Liver (tissue), 9 donors: ENCODE data around the gene ROPN1L. TPM values are rescaled to one million over a fixed set of nuclear protein-coding genes. Genes with fewer than 3 reads are reported as not detected.

Experiments
- DNase-seq: peaks from one replicate; pipeline ENCODE4 v3.0.0-alpha.2; 2017; ENCODE audit warnings: low spot score
- H3K27ac ChIP-seq, 2 donors: one replicate each; pipeline ENCODE4 v1.7.0; 2013; ENCODE audit warnings: inconsistent platforms in 2 of 2, low read length in 2 of 2, control low read depth in 1 of 2, low read depth in 1 of 2, mild to moderate bottlenecking in 1 of 2
- H3K27me3 ChIP-seq, 4 donors: one replicate each; pipeline versions ENCODE4 v1.6.1 to v1.7.0; 2013; ENCODE audit warnings: low read length in 3 of 4, inconsistent platforms in 1 of 4, mild to moderate bottlenecking in 1 of 4, moderate library complexity in 1 of 4; ENCODE audit not compliant: control insufficient read depth in 4 of 4, insufficient read depth in 4 of 4
- H3K36me3 ChIP-seq, 4 donors: one replicate each; pipeline versions ENCODE4 v1.6.1 to v1.7.0; 2013; ENCODE audit warnings: low read length in 3 of 4, mild to moderate bottlenecking in 3 of 4, low read depth in 1 of 4, moderate library complexity in 1 of 4; ENCODE audit not compliant: control insufficient read depth in 4 of 4, insufficient read depth in 3 of 4
- H3K4me1 ChIP-seq, 4 donors: one replicate each; pipeline versions ENCODE4 v1.6.1 to v1.7.0; 2013; ENCODE audit warnings: low read length in 3 of 4, mild to moderate bottlenecking in 3 of 4, moderate library complexity in 1 of 4; ENCODE audit not compliant: control insufficient read depth in 4 of 4, insufficient read depth in 4 of 4
- H3K4me3 ChIP-seq, 3 donors: one replicate each; pipeline versions ENCODE4 v1.6.1 to v1.7.0; 2013; ENCODE audit warnings: low read length in 3 of 3, control low read depth in 1 of 3, low read depth in 1 of 3, mild to moderate bottlenecking in 1 of 3
- H3K9ac ChIP-seq, 2 donors: one replicate each; pipeline ENCODE4 v1.7.0; 2013; ENCODE audit warnings: low read length in 2 of 2, mild to moderate bottlenecking in 2 of 2, moderate library complexity in 2 of 2, control low read depth in 1 of 2, low read depth in 1 of 2
- H3K9me3 ChIP-seq, 4 donors: one replicate each; pipeline versions ENCODE4 v1.6.1 to v1.7.0; 2013; ENCODE audit warnings: low read length in 3 of 4; ENCODE audit not compliant: control insufficient read depth in 4 of 4
- ATF3 ChIP-seq: IDR thresholded peaks from 2 replicates; pipeline ENCODE4 v1.6.1; 2016; ENCODE audit warnings: antibody characterized with exemption
- CTCF ChIP-seq: fragments of 150-350 bp; IDR thresholded peaks from 2 replicates; pipeline ENCODE4 v1.5.1; 2017; ENCODE audit warnings: improper control_type of control experiment, low read depth, low read length; ENCODE audit not compliant: missing input control
- FOXA1 ChIP-seq: IDR thresholded peaks from 2 replicates; pipeline ENCODE4 v1.6.1; 2016; ENCODE audit warnings: antibody characterized with exemption
- FOXA2 ChIP-seq: IDR thresholded peaks from 2 replicates; pipeline ENCODE4 v1.6.1; 2016; ENCODE audit warnings: antibody characterized with exemption
- GABPA ChIP-seq, 2 donors: IDR thresholded peaks in 1 of 2; conservative IDR thresholded peaks in 1 of 2; 2 replicates each; pipeline ENCODE4 v1.6.1; 2016; ENCODE audit warnings: antibody characterized with exemption in 2 of 2, mild to moderate bottlenecking in 1 of 2, moderate library complexity in 1 of 2
- HNF4A ChIP-seq, 2 donors: conservative IDR thresholded peaks; 2 replicates each; pipeline ENCODE4 v1.6.1; 2016; ENCODE audit warnings: antibody characterized with exemption in 2 of 2, mild to moderate bottlenecking in 2 of 2
- HNF4G ChIP-seq: IDR thresholded peaks from 2 replicates; pipeline ENCODE4 v1.6.1; 2016; ENCODE audit warnings: antibody characterized with exemption
- JUND ChIP-seq, 2 donors: IDR thresholded peaks; 2 replicates each; pipeline ENCODE4 v1.6.1; 2016; ENCODE audit warnings: antibody characterized with exemption in 2 of 2
- MAX ChIP-seq: IDR thresholded peaks from 2 replicates; pipeline ENCODE4 v1.6.1; 2016; ENCODE audit warnings: antibody characterized with exemption
- NR2F2 ChIP-seq: IDR thresholded peaks from 2 replicates; pipeline ENCODE4 v1.6.1; 2016; ENCODE audit warnings: antibody characterized with exemption
- RAD21 ChIP-seq, 2 donors: IDR thresholded peaks; 2 replicates each; pipeline ENCODE4 v1.6.1; 2016; ENCODE audit warnings: antibody characterized with exemption in 2 of 2, mild to moderate bottlenecking in 2 of 2
- REST ChIP-seq: IDR thresholded peaks from 2 replicates; pipeline ENCODE4 v1.6.1; 2016; ENCODE audit warnings: antibody characterized with exemption, mild to moderate bottlenecking
- RXRA ChIP-seq, 2 donors: IDR thresholded peaks; 2 replicates each; pipeline ENCODE4 v1.6.1; 2017 to 2018; ENCODE audit warnings: antibody characterized with exemption in 2 of 2, mild to moderate bottlenecking in 1 of 2
- SP1 ChIP-seq: IDR thresholded peaks from 2 replicates; pipeline ENCODE4 v1.6.1; 2018; ENCODE audit warnings: antibody characterized with exemption, mild to moderate bottlenecking
- TAF1 ChIP-seq: conservative IDR thresholded peaks from 2 replicates; pipeline ENCODE4 v1.6.1; 2016; ENCODE audit warnings: antibody characterized with exemption, mild to moderate bottlenecking
- YY1 ChIP-seq: IDR thresholded peaks from 2 replicates; pipeline ENCODE4 v1.6.1; 2016; ENCODE audit warnings: antibody characterized with exemption, mild to moderate bottlenecking
- ZBTB33 ChIP-seq: IDR thresholded peaks from 2 replicates; pipeline ENCODE4 v1.6.1; 2016; ENCODE audit warnings: antibody characterized with exemption
- WGBS: extraction: QIAGEN DNeasy Blood & Tissue Kit; methylation state at CpG from one replicate; pipeline ENCODE4 v1.1.7; 2013; 5-methylcytosine and 5-hydroxymethylcytosine counted together
- polyA plus RNA-seq, 2 donors: library from polyadenylated mRNA; stranded (reverse) in 1 of 2; unstranded in 1 of 2; fragments of 200-250 nt in 1 of 2; fragments of >200 nt in 1 of 2; fragmentation: Nextera tagmentation in 1 of 2; extraction: Ambion mirVana in 1 of 2; gene quantifications; one replicate each; pipeline versions ENCODE4 v1.2.1 to v1.2.3, GENCODE V29; 2013 to 2015
- total RNA-seq, 2 donors: library from RNA; depleted of rRNA; stranded (reverse); fragments of >200 nt; gene quantifications; one replicate each; pipeline ENCODE4 v1.2.3, GENCODE V29; 2014
- donor health status: healthy.
- donor health status: healthy.
- donor health status: healthy.
- donor health status: healthy.
- donor health status: healthy.

The ROPN1L gene
- total and polyA plus RNA-seq, 4 donors = 0.25 to 1.3 (median 0.87) TPM

GRCh38 chr5:10442576-10442975 is 897 bp downstream of the ROPN1L start:
- Histone ChIP-seq H3K27me3 (no peaks in the 10 kb centered on the region), H3K36me3 (no peaks in the 10 kb centered on the region), H3K4me3 (peak overlapping the region in 2 of 3 donors; percentile 73 to 75), H3K27ac (peak overlapping the region in 1 of 2 donors; percentile 31), H3K9ac (no peak overlapping the region), H3K9me3 (no peaks in the 10 kb centered on the region), H3K4me1 (peaks cover 0 to 23% (median 15%) of the 10 kb centered on the region in 4 donors)
- 16% methylated on average over 4 of the region's 4 CpGs for WGBS
- no peak for TF ChIP-seq RAD21 (IDR thresholded peaks at IDR 0.05)
- TF ChIP-seq FOXA2 = no peak
- no peak for DNase-seq

GRCh38 chr5:10445352-10445751 is 3.7 kb downstream of the ROPN1L start:
- Histone ChIP-seq H3K4me3 (no peak overlapping the region), H3K27me3 (no peaks in the 10 kb centered on the region), H3K27ac (no peak overlapping the region), H3K9ac (no peak overlapping the region), H3K4me1 (peaks cover 0 to 23% (median 15%) of the 10 kb centered on the region in 4 donors), H3K9me3 (no peaks in the 10 kb centered on the region), H3K36me3 (no peaks in the 10 kb centered on the region)
- WGBS = 66% methylated on average over 8 of the region's 8 CpGs
- no peak for DNase-seq
- TF ChIP-seq RAD21 (IDR thresholded peaks at IDR 0.05) = no peak
- TF ChIP-seq FOXA2 = no peak
- no peak for TF ChIP-seq MAX
- TF ChIP-seq GABPA (IDR thresholded peaks at IDR 0.05 in 1 of 2, conservative IDR thresholded peaks at IDR 0.05 in 1 of 2) = no peak
- no peak for TF ChIP-seq HNF4A (conservative IDR thresholded peaks at IDR 0.05)
- no peak for TF ChIP-seq FOXA1
- no peak for TF ChIP-seq ZBTB33
- TF ChIP-seq YY1 = no peak
- no peak for TF ChIP-seq ATF3
- TF ChIP-seq SP1 = no peak
- no peak for TF ChIP-seq CTCF
- TF ChIP-seq HNF4G = no peak
- no peak for TF ChIP-seq NR2F2
- no peak for TF ChIP-seq TAF1
- no peak for TF ChIP-seq RXRA (IDR thresholded peaks at IDR 0.05)
- TF ChIP-seq JUND (IDR thresholded peaks at IDR 0.05) = no peak
- no peak for TF ChIP-seq REST
